K562 (cell line): ENCODE results near the gene CDKL1. TPM values are rescaled to one million over a fixed set of nuclear protein-coding genes. Genes with fewer than 3 reads are reported as not detected.

Source experiments
- ATAC-seq: fragments of 200-7000 bp; cut with Tn5 transposase; 3 replicates; pipeline ENCODE4 v1.9.1; 2020; ENCODE audit warnings: moderate library complexity
- BruUV-seq: library from RNA; stranded (reverse); fragments of 400-500 nt; replicated peaks from 2 replicates; lab custom pipeline; 2021; lab: Mats Ljungman, UMichigan
- CTCF ChIA-PET: fragments of 300-600 bp; formaldehyde crosslinking; extraction: SDS; loops from one replicate; lab custom pipeline; 2021; ENCODE audit warnings: low intra/inter-chr PET ratio; lab: Yijun Ruan, JAX
- POLR2A ChIA-PET: fragments of 300-600, 350-650 bp; sonication (Branson Sonifier 250); formaldehyde crosslinking; extraction: SDS; loops from one replicate; lab custom pipeline; 2021; ENCODE audit warnings: antibody characterized with exemption, inconsistent platforms; lab: Yijun Ruan, JAX
- DNase-seq, 4 experiments: peaks; one replicate each; pipeline versions ENCODE4 v3.0.0 to v3.0.0-alpha.2; 2011 to 2018; ENCODE audit warnings: low spot score in 3 of 4, mixed read lengths in 3 of 4; ENCODE audit errors: extremely low read depth in 1 of 4
- FAIRE-seq: peaks from 2 replicates; lab custom pipeline; 2011; peaks lifted over from hg19 to GRCh38; lab: Jason Lieb, UNC
- H2AFZ ChIP-seq: 2 replicates; pipeline ENCODE4 v1.6.0; 2011; ENCODE audit warnings: low read depth, low read length, control low read depth, inconsistent platforms
- H3K27ac ChIP-seq: fragments of 200-600 bp; 3 replicates; pipeline ENCODE4 v1.8.0; 2011; ENCODE audit warnings: low read depth, mild to moderate bottlenecking, control low read depth, inconsistent platforms, low read length, moderate library complexity, mixed read lengths; ENCODE audit errors: extremely low read depth
- H3K27me3 ChIP-seq, 2 experiments: fragments of 300-600 bp in 1 of 2; 2 replicates in 1 of 2; 3 replicates in 1 of 2; pipeline versions ENCODE4 v1.6.0 to v1.8.0; 2011; ENCODE audit warnings: inconsistent platforms in 2 of 2, low read length in 2 of 2, mild to moderate bottlenecking in 1 of 2, mixed read lengths in 1 of 2, moderate library complexity in 1 of 2; ENCODE audit not compliant: control insufficient read depth in 2 of 2, insufficient read depth in 2 of 2
- H3K36me3 ChIP-seq: fragments of 300-600 bp; 3 replicates; pipeline ENCODE4 v1.8.0; 2011; ENCODE audit warnings: mild to moderate bottlenecking, low read length, inconsistent platforms; ENCODE audit not compliant: control insufficient read depth, insufficient read depth
- H3K4me1 ChIP-seq, 2 experiments: fragments of 200-600 bp in 1 of 2; replicated peaks in 1 of 2; 2 replicates in 1 of 2; 3 replicates in 1 of 2; pipeline versions ENCODE4 v1.5.1 to v1.8.0; 2011; ENCODE audit warnings: inconsistent platforms in 2 of 2, low read length in 2 of 2, mild to moderate bottlenecking in 1 of 2, mixed read lengths in 1 of 2, moderate library complexity in 1 of 2; ENCODE audit not compliant: control insufficient read depth in 2 of 2, insufficient read depth in 2 of 2
- H3K4me2 ChIP-seq: 2 replicates; pipeline ENCODE4 v1.6.1; 2011; ENCODE audit warnings: low read length, control low read depth, inconsistent platforms, mixed read lengths; ENCODE audit not compliant: insufficient read depth
- H3K4me3 ChIP-seq: fragments of 200-600 bp; sonication (generic), shearing (Covaris generic); 2 replicates; pipeline ENCODE4 v1.5.1; 2016; ENCODE audit warnings: control low read depth, inconsistent platforms
- H3K79me2 ChIP-seq: fragments of 200-600 bp; 3 replicates; pipeline ENCODE4 v1.8.0; 2011; ENCODE audit warnings: low read length, inconsistent platforms; ENCODE audit not compliant: control insufficient read depth, insufficient read depth
- H3K9ac ChIP-seq, 2 experiments: 2 replicates each; pipeline versions ENCODE4 v1.6.0 to v1.6.1; 2011; ENCODE audit warnings: low read depth in 2 of 2, low read length in 2 of 2, control low read depth in 1 of 2, inconsistent platforms in 1 of 2, mild to moderate bottlenecking in 1 of 2, mixed read lengths in 1 of 2; ENCODE audit not compliant: insufficient read depth in 1 of 2
- H3K9me1 ChIP-seq: one replicate; pipeline ENCODE4 v1.6.0; 2011; ENCODE audit warnings: inconsistent platforms, mild to moderate bottlenecking, low read length, moderate library complexity; ENCODE audit not compliant: control insufficient read depth, insufficient read depth
- H3K9me3 ChIP-seq: replicated peaks from 2 replicates; pipeline ENCODE4 v1.5.1; 2011; ENCODE audit warnings: low read depth, low read length, inconsistent platforms; ENCODE audit not compliant: control insufficient read depth, insufficient read depth
- H4K20me1 ChIP-seq: replicated peaks from 2 replicates; pipeline ENCODE4 v1.6.1; 2011; ENCODE audit warnings: low read length, inconsistent platforms, mixed read lengths; ENCODE audit not compliant: control insufficient read depth, insufficient read depth
- ADNP ChIP-seq: fragments of 200-800 bp; sonication (Bioruptor generic); IDR thresholded peaks from 2 replicates; pipeline ENCODE4 v1.6.1; 2016; ENCODE audit warnings: missing genetic modification characterization, missing compliant biosample characterization
- ASH1L ChIP-seq: fragments of 450-650 bp; IDR thresholded peaks from 2 replicates; pipeline ENCODE4 v1.6.1; 2018; ENCODE audit warnings: borderline replicate concordance, mild to moderate bottlenecking, low read depth; ENCODE audit not compliant: partially characterized antibody
- ATF6 ChIP-seq: sonication (generic); formaldehyde crosslinking; IDR thresholded peaks from 2 replicates; pipeline ENCODE4 v1.4.0; 2020; ENCODE audit warnings: mild to moderate bottlenecking, missing genetic modification reagents
- CBX1 ChIP-seq: sonication (generic); IDR thresholded peaks from 2 replicates; pipeline ENCODE4 v1.6.1; 2016; ENCODE audit warnings: antibody characterized with exemption, low read depth, mild to moderate bottlenecking
- CHD4 ChIP-seq: fragments of 200-600 bp; sonication (generic); IDR thresholded peaks from 3 replicates; pipeline ENCODE4 v1.6.1; 2012; ENCODE audit warnings: low read depth, mild to moderate bottlenecking, mixed read lengths, low read length, inconsistent platforms; ENCODE audit not compliant: insufficient read depth, insufficient replicate concordance, poor library complexity, severe bottlenecking
- HIVEP1 ChIP-seq: fragments of 250-450 bp; sonication (Bioruptor Pico); IDR thresholded peaks from 2 replicates; pipeline ENCODE4 v1.4.0; 2020; ENCODE audit warnings: mild to moderate bottlenecking
- KAT2B ChIP-seq: IDR thresholded peaks from one replicate; pipeline ENCODE4 v1.6.1; 2012; ENCODE audit warnings: low read depth, mild to moderate bottlenecking, control low read depth, inconsistent platforms, low read length, moderate library complexity
- NR2C2 ChIP-seq, 2 experiments: fragments of 200-800 bp in 1 of 2; sonication (Bioruptor generic) in 1 of 2; sonication (generic) in 1 of 2; formaldehyde crosslinking in 1 of 2; IDR thresholded peaks; 2 replicates each; pipeline versions ENCODE4 v1.6.1 to v1.8.0; 2016 to 2022; ENCODE audit warnings: mild to moderate bottlenecking in 1 of 2, missing compliant biosample characterization in 1 of 2, missing genetic modification characterization in 1 of 2, missing genetic modification reagents in 1 of 2
- OTX1 ChIP-seq: fragments of 450-650 bp; formaldehyde crosslinking; IDR thresholded peaks from 2 replicates; pipeline ENCODE4 v1.4.0; 2022; ENCODE audit warnings: mild to moderate bottlenecking
- POLR2G ChIP-seq: fragments of 200-400 bp; formaldehyde crosslinking; IDR thresholded peaks from 2 replicates; pipeline ENCODE4 v1.6.1; 2017; ENCODE audit warnings: low read depth, mild to moderate bottlenecking, antibody characterized with exemption, low read length, moderate library complexity
- PRPF4 ChIP-seq: fragments of 200-400 bp; formaldehyde crosslinking; IDR thresholded peaks from one replicate; pipeline ENCODE4 v1.6.1; 2017; ENCODE audit warnings: low read length, low read depth, mild to moderate bottlenecking; ENCODE audit not compliant: insufficient read depth, poor library complexity, severe bottlenecking
- TRIM24 ChIP-seq, 2 experiments: fragments of 450-650 bp; IDR thresholded peaks; 2 replicates each; pipeline ENCODE4 v1.6.1; 2016
- TRIM28 ChIP-seq: fragments of 450-650 bp; IDR thresholded peaks from 2 replicates; pipeline ENCODE4 v1.6.1; 2017
- USF2 ChIP-seq: sonication (generic); formaldehyde crosslinking; IDR thresholded peaks from 2 replicates; pipeline ENCODE4 v1.5.0; 2020; ENCODE audit warnings: missing genetic modification reagents
- ZFP1 ChIP-seq: fragments of 450-650 bp; formaldehyde crosslinking; IDR thresholded peaks from 2 replicates; pipeline ENCODE4 v1.4.0; 2020; ENCODE audit warnings: mild to moderate bottlenecking, mixed read lengths
- ZKSCAN3 ChIP-seq: fragments of 250-450 bp; sonication (Bioruptor Pico); IDR thresholded peaks from 2 replicates; pipeline ENCODE4 v1.4.0; 2020
- ZNF431 ChIP-seq: sonication (generic); formaldehyde crosslinking; IDR thresholded peaks from 2 replicates; pipeline ENCODE4 v1.8.0; 2022; ENCODE audit warnings: mild to moderate bottlenecking, missing genetic modification reagents
- WGBS: fragments of 100-300 bp; shearing (Covaris generic); methylation state at CpG from one replicate; pipeline ENCODE4 v1.1.6; 2016; ENCODE audit warnings: low coverage, mixed read lengths; ENCODE audit not compliant: insufficient coverage; ENCODE audit errors: missing lambda C conversion rate; 5-methylcytosine and 5-hydroxymethylcytosine counted together
- in situ Hi-C: fragments of 300-500 bp; cut with MboI; formaldehyde crosslinking; loops from 4 replicates; pipeline ENCODE4 v1.15.0; 2018; ENCODE audit warnings: inconsistent platforms, mixed read lengths
- intact Hi-C: fragments of 100-400 bp; cut with micrococcal nuclease; formaldehyde crosslinking; loops from 2 replicates; pipeline ENCODE4 v1.14.2; 2022
- polyA plus RNA-seq, 8 experiments: library from polyadenylated mRNA; depleted of rRNA in 4 of 8; stranded (reverse) in 5 of 8; unstranded in 3 of 8; fragments of >200 nt; fragmentation: Nextera tagmentation in 2 of 8; fragmentation: Illumina TruSeq in 1 of 8; extraction: Ambion mirVana in 2 of 8; extraction: Trizol in 1 of 8; gene quantifications; 2 replicates each; pipeline versions ENCODE4 v1.2.1 to v1.2.3, GENCODE V29; 2011 to 2014; ENCODE audit warnings: inconsistent platforms in 1 of 8, missing spikeins in 1 of 8
- total RNA-seq, 7 experiments: library from RNA; depleted of rRNA in 6 of 7; stranded (reverse); fragments of >200 nt in 6 of 7; fragmentation: Illumina TruSeq in 2 of 7; extraction: Trizol in 2 of 7; gene quantifications; 2 replicates each; pipeline versions ENCODE4 v1.2.1 to v1.2.3, GENCODE V29; 2011 to 2021; ENCODE audit warnings: low replicate concordance in 1 of 7
- TF ChIP-seq, protein P1 (sequence below): fragments of 250-450 bp; sonication (Bioruptor Pico); IDR thresholded peaks from 2 replicates; pipeline ENCODE4 v1.9.0; 2021; ENCODE audit warnings: mild to moderate bottlenecking, inconsistent platforms

CDKL1 gene
- total and polyA plus RNA-seq, 9 of the 15 experiments (the other 6 are each of a cell fraction or from before 2014, with no cell fraction given): 2.3 to 35.0 (median 7.5) TPM

DNA sequence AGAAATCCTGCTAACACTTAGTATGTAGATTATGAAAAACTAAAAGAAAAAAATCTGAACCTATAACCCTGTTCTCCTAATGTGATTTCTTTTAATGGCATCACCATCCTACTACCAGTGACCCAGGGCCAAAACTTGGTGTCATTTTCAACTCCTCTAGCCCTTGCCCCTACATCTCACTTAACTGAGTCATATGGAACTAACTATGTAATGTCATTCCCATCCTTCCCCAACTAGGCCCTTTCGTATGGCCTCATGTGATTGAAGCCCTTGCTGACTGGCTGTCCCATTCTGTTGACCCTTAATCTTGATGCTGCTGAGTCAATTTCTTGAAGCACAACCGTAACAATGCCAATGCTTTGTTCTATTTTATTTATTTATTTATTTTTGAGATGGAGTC is 77.0 kb downstream of the CDKL1 start (continued):
- TF ChIP-seq, protein P1, sequence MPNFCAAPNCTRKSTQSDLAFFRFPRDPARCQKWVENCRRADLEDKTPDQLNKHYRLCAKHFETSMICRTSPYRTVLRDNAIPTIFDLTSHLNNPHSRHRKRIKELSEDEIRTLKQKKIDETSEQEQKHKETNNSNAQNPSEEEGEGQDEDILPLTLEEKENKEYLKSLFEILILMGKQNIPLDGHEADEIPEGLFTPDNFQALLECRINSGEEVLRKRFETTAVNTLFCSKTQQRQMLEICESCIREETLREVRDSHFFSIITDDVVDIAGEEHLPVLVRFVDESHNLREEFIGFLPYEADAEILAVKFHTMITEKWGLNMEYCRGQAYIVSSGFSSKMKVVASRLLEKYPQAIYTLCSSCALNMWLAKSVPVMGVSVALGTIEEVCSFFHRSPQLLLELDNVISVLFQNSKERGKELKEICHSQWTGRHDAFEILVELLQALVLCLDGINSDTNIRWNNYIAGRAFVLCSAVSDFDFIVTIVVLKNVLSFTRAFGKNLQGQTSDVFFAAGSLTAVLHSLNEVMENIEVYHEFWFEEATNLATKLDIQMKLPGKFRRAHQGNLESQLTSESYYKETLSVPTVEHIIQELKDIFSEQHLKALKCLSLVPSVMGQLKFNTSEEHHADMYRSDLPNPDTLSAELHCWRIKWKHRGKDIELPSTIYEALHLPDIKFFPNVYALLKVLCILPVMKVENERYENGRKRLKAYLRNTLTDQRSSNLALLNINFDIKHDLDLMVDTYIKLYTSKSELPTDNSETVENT: no peak
- TF ChIP-seq ZNF431 (CRISPR knock-in tag) (no peak), OTX1 (no peak), PRPF4 (no peak), TRIM24 (IDR thresholded peaks at IDR 0.05) (no peak), CHD4 (no peak)

DNA sequence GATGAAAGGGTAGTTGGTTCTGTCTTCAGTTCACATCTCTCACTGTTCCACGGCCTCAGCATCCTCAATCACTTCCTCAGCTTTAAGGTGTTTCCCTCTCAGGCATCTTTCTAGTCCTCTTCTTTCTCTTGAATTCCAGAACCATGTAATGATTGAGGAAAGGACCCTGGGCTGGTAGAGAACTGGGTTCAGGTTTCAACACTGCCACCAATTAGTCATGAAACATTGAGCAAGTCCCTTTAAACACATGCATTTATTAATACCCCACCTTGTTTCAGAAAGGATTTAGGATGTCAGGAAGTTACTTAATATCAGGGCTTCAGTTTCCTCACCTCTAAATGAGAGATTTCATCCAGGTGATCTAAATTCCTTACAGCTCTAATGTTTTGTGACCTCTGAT is 77.4 kb downstream of the CDKL1 start:
- H2AFZ ChIP-seq: no peak overlapping the region
- H3K9me1 ChIP-seq: no peaks in the 10 kb centered on the region
- H3K27me3 ChIP-seq: no peaks in the 10 kb centered on the region
- H3K9ac ChIP-seq: no peak overlapping the region
- peaks cover 13% of the 10 kb centered on the region; the same call in 1 of the 3 replicates for H3K36me3 ChIP-seq
- in situ Hi-C loops (no loop called here), intact Hi-C loops (no loop called here)
- no peak overlapping the region for H3K27ac ChIP-seq
- BruUV-seq: no TSS peak
- ATAC-seq (no peak), FAIRE-seq (no peak), DNase-seq (no peak)
- peaks cover 0 to 9% of the 10 kb centered on the region in 2 experiments; a peak in 3 of 5 replicates for H3K4me1 ChIP-seq
- POLR2A ChIA-PET: no interaction called here
- H3K4me2 ChIP-seq: no peak overlapping the region
- H3K4me3 ChIP-seq: no peak overlapping the region
- H4K20me1 ChIP-seq: no peaks in the 10 kb centered on the region
- peaks cover 21% of the 10 kb centered on the region for H3K79me2 ChIP-seq
- 67% methylated on average over 1 of the region's 1 CpG for WGBS
- CTCF ChIA-PET: no interaction called here
- H3K9me3 ChIP-seq: no peaks in the 10 kb centered on the region
- TF ChIP-seq USF2 (CRISPR knock-in tag) (no peak), ADNP (tag) (no peak), HIVEP1 (no peak), NR2C2 (CRISPR knock-in tag; IDR thresholded peaks at IDR 0.05) (no peak), NR2C2 (tag; IDR thresholded peaks at IDR 0.05) (no peak), CBX1 (no peak), ZKSCAN3 (CRISPR knock-in tag) (no peak), TRIM28 (no peak), KAT2B (no peak), ATF6 (CRISPR knock-in tag) (no peak), ZFP1 (CRISPR knock-in tag) (no peak), POLR2G (no peak), ASH1L (no peak)
